Smooth muscle cell (in vitro differentiated cells): ENCODE measurements around the gene RAPSN. TPM values are rescaled to one million over a fixed set of nuclear protein-coding genes. Genes with fewer than 3 reads are reported as not detected.

Experiments
- DNase-seq: peaks from one replicate; lab custom pipeline; 2025; ENCODE audit not compliant: unreplicated experiment; lab: John Stamatoyannopoulos, UW
- H2AFZ ChIP-seq: fragments of 200-600 bp; sonication (generic); 2 replicates; pipeline ENCODE4 v1.6.0; 2016; ENCODE audit warnings: antibody characterized with exemption, low read depth, mild to moderate bottlenecking
- H3F3A ChIP-seq: fragments of 200-600 bp; sonication (generic); 2 replicates; pipeline ENCODE4 v1.6.0; 2017; ENCODE audit warnings: antibody characterized with exemption, low read depth
- H3K27ac ChIP-seq: fragments of 200-600 bp; sonication (generic); 2 replicates; pipeline ENCODE4 v1.5.1; 2016; ENCODE audit warnings: low read depth, mild to moderate bottlenecking
- H3K27me3 ChIP-seq: fragments of 200-600 bp; sonication (generic); 2 replicates; pipeline ENCODE4 v1.6.1; 2016; ENCODE audit warnings: low read depth, mild to moderate bottlenecking
- H3K36me3 ChIP-seq: fragments of 200-600 bp; sonication (generic); 2 replicates; pipeline ENCODE4 v1.5.1; 2016; ENCODE audit warnings: low read depth
- H3K4me1 ChIP-seq: fragments of 200-600 bp; sonication (generic); 2 replicates; pipeline ENCODE4 v1.5.1; 2016; ENCODE audit warnings: low read depth
- H3K4me2 ChIP-seq: fragments of 200-600 bp; sonication (generic); 2 replicates; pipeline ENCODE4 v1.6.0; 2016; ENCODE audit warnings: mild to moderate bottlenecking
- H3K4me3 ChIP-seq: fragments of 200-600 bp; sonication (generic); 2 replicates; pipeline ENCODE4 v1.5.1; 2016; ENCODE audit warnings: mild to moderate bottlenecking
- H3K79me2 ChIP-seq: fragments of 200-600 bp; sonication (generic); 2 replicates; pipeline ENCODE4 v1.6.0; 2016; ENCODE audit warnings: low read depth, mild to moderate bottlenecking
- H3K9ac ChIP-seq: fragments of 200-600 bp; sonication (generic); 2 replicates; pipeline ENCODE4 v1.6.0; 2016; ENCODE audit warnings: low read depth
- H3K9me3 ChIP-seq: fragments of 200-600 bp; sonication (generic); replicated peaks from 2 replicates; pipeline ENCODE4 v1.5.1; 2016; ENCODE audit warnings: low read depth
- H4K20me1 ChIP-seq: fragments of 200-600 bp; sonication (generic); 2 replicates; pipeline ENCODE4 v1.6.0; 2016; ENCODE audit warnings: low read depth
- CTCF ChIP-seq: fragments of 200-600 bp; sonication (generic); IDR thresholded peaks from 2 replicates; pipeline ENCODE4 v1.5.1; 2017; ENCODE audit warnings: borderline replicate concordance, mild to moderate bottlenecking, antibody characterized with exemption; ENCODE audit not compliant: insufficient read depth, poor library complexity, severe bottlenecking
- WGBS: methylation state at CpG from one replicate; pipeline ENCODE4 v1.1.7; 2016; ENCODE audit warnings: low lambda C conversion rate; 5-methylcytosine and 5-hydroxymethylcytosine counted together
- polyA plus RNA-seq: library from polyadenylated mRNA; unstranded; fragments of >200 nt; fragmentation: Nextera tagmentation; extraction: Ambion mirVana; gene quantifications from 2 replicates; pipeline ENCODE4 v1.2.1, GENCODE V29; 2016
- total RNA-seq: library from RNA; depleted of rRNA; stranded (reverse); fragments of >200 nt; gene quantifications from 2 replicates; pipeline ENCODE4 v1.2.3, GENCODE V29; 2014

Gene RAPSN
- total and polyA plus RNA-seq, 2 experiments from 2014 or later, result 0.41 TPM; not detected in 1

- Histone ChIP-seq H3K79me2 (no peaks in the 10 kb centered on the region), H3K9me3 (no peaks in the 10 kb centered on the region), H4K20me1 (no peaks in the 10 kb centered on the region), H3K4me2 (no peak overlapping the region), H3K9ac (no peak overlapping the region), H3K4me3 (no peak overlapping the region), H2AFZ (no peak overlapping the region), H3F3A (no peaks in the 10 kb centered on the region), H3K36me3 (no peaks in the 10 kb centered on the region), H3K27ac (no peak overlapping the region), H3K27me3 (no peaks in the 10 kb centered on the region), H3K4me1 (no peaks in the 10 kb centered on the region)
- no peak for TF ChIP-seq CTCF
- 98% methylated on average over 6 of the region's 6 CpGs for WGBS
- no peak for DNase-seq
These were observed 58.5 kb downstream of the RAPSN start for GRCh38 chr11:47390422-47390760.

- TF ChIP-seq CTCF, result no peak
- no peaks in the 10 kb centered on the region for H3F3A ChIP-seq
- no peak overlapping the region for H2AFZ ChIP-seq
- no peaks in the 10 kb centered on the region for H3K27me3 ChIP-seq
- no peak overlapping the region for H3K27ac ChIP-seq
- no peaks in the 10 kb centered on the region for H3K9me3 ChIP-seq
- no peak overlapping the region for H3K4me2 ChIP-seq
- DNase-seq, result no peak
- no peaks in the 10 kb centered on the region for H3K79me2 ChIP-seq
- H3K9ac ChIP-seq, result no peak overlapping the region
- H3K36me3 ChIP-seq, result no peaks in the 10 kb centered on the region
- WGBS, result 93% methylated on average over 13 of the region's 17 CpGs
- no peaks in the 10 kb centered on the region for H4K20me1 ChIP-seq
- H3K4me3 ChIP-seq, result no peak overlapping the region
- H3K4me1 ChIP-seq, result no peaks in the 10 kb centered on the region
These were observed 59.1 kb downstream of the RAPSN start for GRCh38 chr11:47389577-47390421.

GRCh38 chr11:47388697-47389576 lies 60.0 kb downstream of the RAPSN start:
- H3F3A ChIP-seq, result no peaks in the 10 kb centered on the region
- no peak for DNase-seq
- H3K27ac ChIP-seq, result no peak overlapping the region
- no peak for TF ChIP-seq CTCF
- H3K27me3 ChIP-seq, result no peaks in the 10 kb centered on the region
- H3K79me2 ChIP-seq, result no peaks in the 10 kb centered on the region
- WGBS, result 94% methylated on average over 27 of the region's 28 CpGs
- H3K4me3 ChIP-seq, result no peak overlapping the region
- H3K9ac ChIP-seq, result no peak overlapping the region
- H3K9me3 ChIP-seq, result no peaks in the 10 kb centered on the region
- no peaks in the 10 kb centered on the region for H4K20me1 ChIP-seq
- no peak overlapping the region for H3K4me2 ChIP-seq
- H2AFZ ChIP-seq, result no peak overlapping the region
- no peaks in the 10 kb centered on the region for H3K4me1 ChIP-seq
- no peaks in the 10 kb centered on the region for H3K36me3 ChIP-seq
